Measurements from ENCODE around the gene TRAF1.

The TRAF1 gene

GRCh38 chr9:120865809-120866208 lies 60.8 kb downstream of the TRAF1 start:
- DNase-seq: no peak

GRCh38 chr9:120865176-120865575 lies 61.4 kb downstream of the TRAF1 start:
- no peak for DNase-seq

- no peak for DNase-seq
Measured at GRCh38 chr9:120864719-120865118, 61.9 kb downstream of the TRAF1 start.

GRCh38 chr9:120863833-120864232 lies 62.8 kb downstream of the TRAF1 start:
- no peak for DNase-seq

GRCh38 chr9:120862452-120862851 lies 64.1 kb downstream of the TRAF1 start:
- no peak for DNase-seq

GRCh38 chr9:120861935-120862334 lies 64.7 kb downstream of the TRAF1 start:
- no peak for DNase-seq

- DNase-seq: no peak
Measured at GRCh38 chr9:120860083-120860482, 66.5 kb downstream of the TRAF1 start.

GRCh38 chr9:120859361-120859760 lies 67.2 kb downstream of the TRAF1 start:
- no peak for DNase-seq

GRCh38 chr9:120857902-120858301 lies 68.7 kb downstream of the TRAF1 start:
- DNase-seq: no peak

GRCh38 chr9:120857481-120857880 lies 69.1 kb downstream of the TRAF1 start:
- no peak for DNase-seq

- no peak for DNase-seq
Measured at GRCh38 chr9:120856700-120857099, 69.9 kb downstream of the TRAF1 start.

GRCh38 chr9:120855827-120856670 lies 70.5 kb downstream of the TRAF1 start:
- DNase-seq: no peak

GRCh38 chr9:120854596-120855327 lies 71.8 kb downstream of the TRAF1 start:
- DNase-seq: no peak

- DNase-seq: no peak
Measured at GRCh38 chr9:120853198-120853597, 73.4 kb downstream of the TRAF1 start.
